Fibroblast of lung (primary cell): Measurements from ENCODE around the gene CACTIN. TPM values are rescaled to one million over a fixed set of nuclear protein-coding genes. Genes with fewer than 3 reads are reported as not detected.

Experiments used
- DNase-seq, 2 donors: peaks; one replicate each; pipeline versions ENCODE4 v3.0.0 to v3.0.0-alpha.2; 2010; ENCODE audit warnings: low read depth in 2 of 2
- H2AFZ ChIP-seq: 2 replicates; pipeline ENCODE4 v1.5.1; 2012; ENCODE audit warnings: low read length, control low read depth, inconsistent platforms
- H3K27ac ChIP-seq: 2 replicates; pipeline ENCODE4 v1.5.1; 2011; ENCODE audit warnings: low read length, control low read depth; ENCODE audit not compliant: insufficient read depth
- H3K27me3 ChIP-seq: 2 replicates; pipeline ENCODE4 v1.5.1; 2011; ENCODE audit warnings: mild to moderate bottlenecking, low read length; ENCODE audit not compliant: control insufficient read depth, insufficient read depth
- H3K36me3 ChIP-seq: 2 replicates; pipeline ENCODE4 v1.5.1; 2011; ENCODE audit warnings: low read length; ENCODE audit not compliant: control insufficient read depth, insufficient read depth
- H3K4me1 ChIP-seq: 2 replicates; pipeline ENCODE4 v1.5.1; 2011; ENCODE audit warnings: low read length; ENCODE audit not compliant: control insufficient read depth, insufficient read depth; ENCODE audit errors: extremely low read depth
- H3K4me2 ChIP-seq: 2 replicates; pipeline ENCODE4 v1.5.1; 2011; ENCODE audit warnings: low read length, control low read depth; ENCODE audit not compliant: insufficient read depth; ENCODE audit errors: extremely low read depth
- H3K4me3 ChIP-seq, 4 experiments: fragments of 200-600 bp in 1 of 4; sonication (generic) in 1 of 4; replicated peaks in 1 of 4; 2 replicates each; pipeline ENCODE4 v1.5.1; 2011 to 2016; ENCODE audit warnings: low read length in 4 of 4, low read depth in 3 of 4, mild to moderate bottlenecking in 3 of 4, control low read depth in 2 of 4, inconsistent platforms in 1 of 4, mixed read lengths in 1 of 4; ENCODE audit not compliant: insufficient read depth in 1 of 4; ENCODE audit errors: control extremely low read depth in 1 of 4
- H3K79me2 ChIP-seq: 2 replicates; pipeline ENCODE4 v1.5.1; 2012; ENCODE audit warnings: mild to moderate bottlenecking, low read length, inconsistent platforms; ENCODE audit not compliant: control insufficient read depth, insufficient read depth
- H3K9ac ChIP-seq: 2 replicates; pipeline ENCODE4 v1.5.1; 2011; ENCODE audit warnings: mild to moderate bottlenecking, low read length, control low read depth; ENCODE audit not compliant: insufficient read depth
- H3K9me3 ChIP-seq: 2 replicates; pipeline ENCODE4 v1.5.1; 2012; ENCODE audit warnings: low read depth, low read length; ENCODE audit not compliant: control insufficient read depth, insufficient read depth
- H4K20me1 ChIP-seq: 2 replicates; pipeline ENCODE4 v1.5.1; 2011; ENCODE audit warnings: low read length; ENCODE audit not compliant: control insufficient read depth, insufficient read depth; ENCODE audit errors: extremely low read depth
- EZH2 ChIP-seq: IDR thresholded peaks from 2 replicates; pipeline ENCODE4 v1.5.1; 2012; ENCODE audit warnings: low read length, control low read depth, mild to moderate bottlenecking; ENCODE audit errors: missing control alignments
- polyA plus RNA-seq, 2 donors: library from polyadenylated mRNA; depleted of rRNA in 1 of 2; stranded (reverse) in 1 of 2; unstranded in 1 of 2; fragments of >200 nt; gene quantifications; 2 replicates each; pipeline ENCODE4 v1.2.1, GENCODE V29; 2011 to 2012; ENCODE audit warnings: missing spikeins in 1 of 2
- total RNA-seq: library from RNA; depleted of rRNA; stranded (reverse); fragments of >200 nt; gene quantifications from 2 replicates; pipeline ENCODE4 v1.2.1, GENCODE V29; 2014
- TF ChIP-seq, protein P1 (sequence below), 2 donors: IDR thresholded peaks in 1 of 2; conservative IDR thresholded peaks in 1 of 2; 1 replicate in 1 of 2; 2 replicates in 1 of 2; pipeline ENCODE4 v1.5.1; 2011 to 2012; ENCODE audit warnings: low read length in 2 of 2, control low read depth in 1 of 2, inconsistent platforms in 1 of 2, low read depth in 1 of 2, mild to moderate bottlenecking in 1 of 2

Gene CACTIN
- total and polyA plus RNA-seq, 2 donors (not counting 1 experiment from before 2014, with no cell fraction given), result 6.7 to 19.7 TPM

- Histone ChIP-seq H3K27me3 (no peaks in the 10 kb centered on the region), H3K9me3 (no peaks in the 10 kb centered on the region), H3K9ac (no peak overlapping the region), H3K79me2 (no peaks in the 10 kb centered on the region), H3K4me2 (no peak overlapping the region), H3K4me3 (no peak overlapping the region), H3K27ac (no peak overlapping the region), H3K36me3 (peaks cover 9% of the 10 kb centered on the region), H3K4me1 (peaks cover 6% of the 10 kb centered on the region), H4K20me1 (no peaks in the 10 kb centered on the region), H2AFZ (no peak overlapping the region)
- TF ChIP-seq, protein P1, sequence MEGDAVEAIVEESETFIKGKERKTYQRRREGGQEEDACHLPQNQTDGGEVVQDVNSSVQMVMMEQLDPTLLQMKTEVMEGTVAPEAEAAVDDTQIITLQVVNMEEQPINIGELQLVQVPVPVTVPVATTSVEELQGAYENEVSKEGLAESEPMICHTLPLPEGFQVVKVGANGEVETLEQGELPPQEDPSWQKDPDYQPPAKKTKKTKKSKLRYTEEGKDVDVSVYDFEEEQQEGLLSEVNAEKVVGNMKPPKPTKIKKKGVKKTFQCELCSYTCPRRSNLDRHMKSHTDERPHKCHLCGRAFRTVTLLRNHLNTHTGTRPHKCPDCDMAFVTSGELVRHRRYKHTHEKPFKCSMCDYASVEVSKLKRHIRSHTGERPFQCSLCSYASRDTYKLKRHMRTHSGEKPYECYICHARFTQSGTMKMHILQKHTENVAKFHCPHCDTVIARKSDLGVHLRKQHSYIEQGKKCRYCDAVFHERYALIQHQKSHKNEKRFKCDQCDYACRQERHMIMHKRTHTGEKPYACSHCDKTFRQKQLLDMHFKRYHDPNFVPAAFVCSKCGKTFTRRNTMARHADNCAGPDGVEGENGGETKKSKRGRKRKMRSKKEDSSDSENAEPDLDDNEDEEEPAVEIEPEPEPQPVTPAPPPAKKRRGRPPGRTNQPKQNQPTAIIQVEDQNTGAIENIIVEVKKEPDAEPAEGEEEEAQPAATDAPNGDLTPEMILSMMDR (conservative IDR thresholded peaks at IDR 0.05 in 1 of 2, IDR thresholded peaks at IDR 0.05 in 1 of 2; ENCODE audit: low read depth in 1 of 2, low read length in 2 of 2), result no peak
- TF ChIP-seq EZH2, result no peak
- no peak for DNase-seq
Observed at GRCh38 chr19:3646336-3647092, 19.9 kb upstream of the CACTIN start.

GRCh38 chr19:3645726-3646125 is 19.1 kb upstream of the CACTIN start:
- no peak for DNase-seq
- no peak overlapping the region for H2AFZ ChIP-seq
- no peak overlapping the region for H3K4me2 ChIP-seq
- no peak overlapping the region for H3K4me3 ChIP-seq
- H3K27me3 ChIP-seq, result no peaks in the 10 kb centered on the region
- H3K27ac ChIP-seq, result no peak overlapping the region
- no peaks in the 10 kb centered on the region for H3K79me2 ChIP-seq
- no peak for TF ChIP-seq EZH2
- TF ChIP-seq, protein P1 (conservative IDR thresholded peaks at IDR 0.05 in 1 of 2, IDR thresholded peaks at IDR 0.05 in 1 of 2; ENCODE audit: low read depth in 1 of 2, low read length in 2 of 2), result no peak
- H3K9me3 ChIP-seq, result no peaks in the 10 kb centered on the region
- H3K9ac ChIP-seq, result no peak overlapping the region
- peaks cover 6% of the 10 kb centered on the region for H3K4me1 ChIP-seq
- H4K20me1 ChIP-seq, result no peaks in the 10 kb centered on the region
- peaks cover 7% of the 10 kb centered on the region for H3K36me3 ChIP-seq

DNA sequence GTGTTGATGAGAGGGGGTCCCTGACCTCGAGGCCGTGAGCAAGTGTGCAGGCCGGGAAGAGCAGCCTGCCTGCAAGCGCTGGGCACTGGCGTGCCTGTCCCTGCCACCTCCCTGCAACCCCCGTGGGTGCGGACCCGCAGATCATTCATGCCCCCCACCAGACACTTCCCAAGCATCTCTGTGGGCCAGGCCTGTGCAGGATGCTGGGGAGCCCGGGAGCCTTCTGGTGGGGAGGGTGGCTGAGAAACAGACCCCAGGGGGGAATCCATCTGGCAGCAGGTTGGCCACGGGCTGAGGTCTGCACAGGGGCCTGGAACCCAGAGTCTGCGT is 18.4 kb upstream of the CACTIN start:
- Histone ChIP-seq H3K79me2 (no peaks in the 10 kb centered on the region), H3K27me3 (no peaks in the 10 kb centered on the region), H3K4me2 (no peak overlapping the region), H3K4me1 (peaks cover 6% of the 10 kb centered on the region), H3K4me3 (no peak overlapping the region), H3K27ac (no peak overlapping the region), H3K9ac (no peak overlapping the region), H3K36me3 (peaks cover 7% of the 10 kb centered on the region), H4K20me1 (no peaks in the 10 kb centered on the region), H3K9me3 (no peaks in the 10 kb centered on the region), H2AFZ (no peak overlapping the region)
- no peak for TF ChIP-seq EZH2
- TF ChIP-seq, protein P1 (conservative IDR thresholded peaks at IDR 0.05 in 1 of 2, IDR thresholded peaks at IDR 0.05 in 1 of 2; ENCODE audit: low read depth in 1 of 2, low read length in 2 of 2), result no peak
- no peak for DNase-seq
